ENCODE results near the gene REV1. TPM values are rescaled to one million over a fixed set of nuclear protein-coding genes. Genes with fewer than 3 reads are reported as not detected.

The REV1 gene
- total and polyA plus RNA-seq, 4 donors: 4.0 to 37.7 (median 16.2) TPM

GRCh38 chr2:99399795-99400194 is 90.0 kb downstream of the REV1 start:
- H3K36me3 ChIP-seq (ENCODE audit: control insufficient read depth in 4 of 4, insufficient read depth in 3 of 4, low read depth in 1 of 4, low read length in 3 of 4): peaks cover 13 to 69% (median 67%) of the 10 kb centered on the region in 4 donors

More at GRCh38 chr2:99399795-99400194, 90.0 kb downstream of the REV1 start:
- no peaks in the 10 kb centered on the region for H3K9me3 ChIP-seq (ENCODE audit: control insufficient read depth in 4 of 4, low read length in 3 of 4)
- H3K4me3 ChIP-seq (ENCODE audit: low read depth in 1 of 3, low read length in 3 of 3): no peak overlapping the region
- WGBS: 97% methylated on average over 2 of the region's 2 CpGs
- no peaks in the 10 kb centered on the region for H3K27me3 ChIP-seq (ENCODE audit: control insufficient read depth in 4 of 4, insufficient read depth in 4 of 4, low read length in 3 of 4)
- peaks cover 0 to 21% (median 13%) of the 10 kb centered on the region in 4 donors for H3K4me1 ChIP-seq (ENCODE audit: control insufficient read depth in 4 of 4, insufficient read depth in 4 of 4, low read length in 3 of 4)
- TF ChIP-seq SP1 (IDR thresholded peaks at IDR 0.05) (no peak), CTCF (IDR thresholded peaks at IDR 0.05; ENCODE audit: low read depth, low read length, missing input control) (no peak), TAF1 (conservative IDR thresholded peaks at IDR 0.05) (no peak), FOXA2 (IDR thresholded peaks at IDR 0.05) (no peak), REST (IDR thresholded peaks at IDR 0.05) (no peak), GABPA (IDR thresholded peaks at IDR 0.05 in 1 of 2, conservative IDR thresholded peaks at IDR 0.05 in 1 of 2) (no peak), MAX (IDR thresholded peaks at IDR 0.05) (no peak), YY1 (IDR thresholded peaks at IDR 0.05) (no peak), RAD21 (IDR thresholded peaks at IDR 0.05) (no peak), HNF4G (IDR thresholded peaks at IDR 0.05) (no peak), EGR1 (IDR thresholded peaks at IDR 0.05; ENCODE audit: low read depth in 2 of 2) (no peak), HNF4A (conservative IDR thresholded peaks at IDR 0.05) (no peak), JUND (IDR thresholded peaks at IDR 0.05) (no peak), ATF3 (IDR thresholded peaks at IDR 0.05) (no peak), NR2F2 (IDR thresholded peaks at IDR 0.05) (no peak), ZBTB33 (IDR thresholded peaks at IDR 0.05) (no peak), RXRA (IDR thresholded peaks at IDR 0.05) (no peak), FOXA1 (IDR thresholded peaks at IDR 0.05) (no peak)
- H3K27ac ChIP-seq (ENCODE audit: low read depth in 1 of 2, low read length in 2 of 2): no peak overlapping the region
- no peak overlapping the region for H3K9ac ChIP-seq (ENCODE audit: low read depth in 1 of 2, low read length in 2 of 2)
- no peak for DNase-seq (ENCODE audit: low spot score)

Measured in liver (tissue), 9 donors.